Activated T-cell treated with anti-CD3 and anti-CD28 coated beads, Interleukin-2, amount 50 U/mL, for 72 hours (primary cell): ENCODE data around the gene MAGI2. TPM values are rescaled to one million over a fixed set of nuclear protein-coding genes. Genes with fewer than 3 reads are reported as not detected.

Experiments
- ATAC-seq, 2 donors: fragments of 150-1000 bp; cut with Tn5 transposase; replicated peaks in 1 of 2; 2 replicates each; pipeline ENCODE4 v1.10.0; 2021; ENCODE audit warnings: moderate library complexity in 2 of 2, mild to moderate bottlenecking in 1 of 2
- DNase-seq, 2 donors: peaks; one replicate each; pipeline ENCODE4 v3.0.0; 2021 to 2022; ENCODE audit warnings: mixed read lengths in 1 of 2
- H3K27ac Mint-ChIP-seq: one replicate; pipeline ENCODE4 v1.8.0; 2022; ENCODE audit warnings: mild to moderate bottlenecking, moderate library complexity, mixed read lengths
- H3K27me3 Mint-ChIP-seq: one replicate; pipeline ENCODE4 v1.8.0; 2022; ENCODE audit warnings: low read depth, mixed read lengths
- H3K36me3 Mint-ChIP-seq, 2 donors: one replicate each; pipeline ENCODE4 v1.8.0; 2022; ENCODE audit warnings: mixed read lengths in 2 of 2, mild to moderate bottlenecking in 1 of 2; ENCODE audit not compliant: insufficient read depth in 2 of 2
- H3K4me1 Mint-ChIP-seq: one replicate; pipeline ENCODE4 v1.8.0; 2022; ENCODE audit warnings: low read depth, mixed read lengths
- H3K4me3 Mint-ChIP-seq, 2 donors: one replicate each; pipeline ENCODE4 v1.8.0; 2022; ENCODE audit warnings: mild to moderate bottlenecking in 2 of 2, mixed read lengths in 2 of 2, moderate library complexity in 2 of 2
- H3K9me3 Mint-ChIP-seq, 2 donors: one replicate each; pipeline ENCODE4 v1.8.0; 2022; ENCODE audit warnings: mixed read lengths in 2 of 2
- total RNA-seq, 2 donors: library from RNA; stranded (reverse); gene quantifications; one replicate each; pipeline ENCODE4 v1.2.3, GENCODE V29; 2022

MAGI2 gene
- total RNA-seq, 2 donors from 2014 or later: 0.31 to 0.44 TPM

GRCh38 chr7:77975672-77976480 lies 1477.6 kb downstream of the MAGI2 start:
- Mint-ChIP-seq H3K27me3 (peaks cover 11% of the 10 kb centered on the region), H3K4me1 (peaks cover 5% of the 10 kb centered on the region), H3K36me3 (no peaks in the 10 kb centered on the region), H3K27ac (no peak overlapping the region), H3K4me3 (no peak overlapping the region), H3K9me3 (no peaks in the 10 kb centered on the region)
- ATAC-seq: no peak
- DNase-seq: no peak

- no peaks in the 10 kb centered on the region for H3K27me3 Mint-ChIP-seq
- H3K4me3 Mint-ChIP-seq: no peak overlapping the region
- no peak overlapping the region for H3K27ac Mint-ChIP-seq
- no peaks in the 10 kb centered on the region for H3K9me3 Mint-ChIP-seq
- H3K36me3 Mint-ChIP-seq: no peaks in the 10 kb centered on the region
- ATAC-seq: no peak
- DNase-seq: no peak
- no peaks in the 10 kb centered on the region for H3K4me1 Mint-ChIP-seq
These were observed 1481.7 kb downstream of the MAGI2 start for GRCh38 chr7:77971726-77972125.

GRCh38 chr7:77967429-77967828 lies 1486.0 kb downstream of the MAGI2 start:
- no peaks in the 10 kb centered on the region for H3K27me3 Mint-ChIP-seq
- H3K9me3 Mint-ChIP-seq: no peaks in the 10 kb centered on the region
- no peak overlapping the region for H3K27ac Mint-ChIP-seq
- H3K4me3 Mint-ChIP-seq: no peak overlapping the region
- ATAC-seq: no peak
- DNase-seq: no peak
- H3K4me1 Mint-ChIP-seq: no peaks in the 10 kb centered on the region
- H3K36me3 Mint-ChIP-seq: no peaks in the 10 kb centered on the region
